GM21529 (cell line): ENCODE data around the gene TRIM66.
A peak's percentile ranks its signal among the peaks of the same experiment; 100 is the strongest.
"Not testable (repeated sequence)": the region's sequence is repeated elsewhere in the genome, so short reads cannot be mapped to it uniquely, and the experiment has no call there.

Experiments used
- ATAC-seq: cut with Tn5 transposase; IDR thresholded peaks from one replicate; pipeline ENCODE4 v1.9.1; 2021; ENCODE audit not compliant: unreplicated experiment

The TRIM66 gene

GRCh38 chr11:8692417-8692816, 10.0 kb upstream of the TRIM66 start:
- no peak for ATAC-seq

- ATAC-seq, result no peak
These were observed 9.1 kb upstream of the TRIM66 start for GRCh38 chr11:8691601-8692000.

GRCh38 chr11:8690374-8691342, 8.2 kb upstream of the TRIM66 start:
- ATAC-seq, result no peak

DNA sequence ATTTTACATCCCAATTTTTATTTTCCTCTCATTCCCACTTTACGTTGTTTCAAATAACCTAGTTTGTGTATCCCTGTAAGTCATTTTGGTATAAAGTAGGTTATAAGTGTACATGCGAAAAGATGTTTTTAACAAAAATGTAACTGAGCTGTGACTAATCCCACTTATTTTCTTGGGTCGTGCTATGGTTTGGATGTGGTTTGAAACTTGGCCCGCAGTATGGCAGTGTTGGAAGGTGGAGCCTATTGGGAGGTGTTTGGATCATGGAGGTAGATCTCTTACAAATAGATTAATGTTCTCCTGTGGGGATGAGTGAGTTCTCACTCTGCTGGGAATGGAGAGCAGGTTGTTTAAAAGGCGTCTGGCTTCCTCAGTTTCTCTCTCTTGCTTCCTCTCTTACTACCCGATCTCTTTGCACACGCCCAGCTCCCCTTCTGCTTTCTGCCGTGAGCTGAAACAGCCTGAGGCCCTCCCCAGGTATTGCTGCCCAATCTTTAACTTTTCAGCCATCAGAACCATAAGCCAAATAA, 7.3 kb upstream of the TRIM66 start:
- no peak for ATAC-seq

- ATAC-seq, result peak; percentile 92
These were observed 6.2 kb upstream of the TRIM66 start for GRCh38 chr11:8688414-8689362.

DNA sequence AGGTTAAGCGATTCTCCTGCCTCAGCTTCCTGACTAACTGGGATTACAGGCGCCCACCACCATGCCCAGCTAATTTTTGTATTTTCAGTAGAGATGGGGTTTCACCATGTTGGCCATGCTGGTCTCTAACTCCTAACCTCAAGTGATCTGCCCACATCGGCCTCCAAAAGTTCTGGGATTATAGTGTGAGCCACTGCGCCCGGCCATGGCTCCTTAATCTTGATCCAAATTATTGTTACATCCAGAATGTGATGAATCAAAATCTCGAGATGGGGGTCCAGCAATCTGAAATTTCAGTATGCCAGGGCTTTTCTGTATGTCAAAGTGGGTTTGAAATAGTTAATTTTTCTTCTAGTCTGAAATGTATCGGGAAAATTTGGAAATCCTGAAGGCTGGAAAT, 3.9 kb upstream of the TRIM66 start:
- ATAC-seq, result no peak

DNA sequence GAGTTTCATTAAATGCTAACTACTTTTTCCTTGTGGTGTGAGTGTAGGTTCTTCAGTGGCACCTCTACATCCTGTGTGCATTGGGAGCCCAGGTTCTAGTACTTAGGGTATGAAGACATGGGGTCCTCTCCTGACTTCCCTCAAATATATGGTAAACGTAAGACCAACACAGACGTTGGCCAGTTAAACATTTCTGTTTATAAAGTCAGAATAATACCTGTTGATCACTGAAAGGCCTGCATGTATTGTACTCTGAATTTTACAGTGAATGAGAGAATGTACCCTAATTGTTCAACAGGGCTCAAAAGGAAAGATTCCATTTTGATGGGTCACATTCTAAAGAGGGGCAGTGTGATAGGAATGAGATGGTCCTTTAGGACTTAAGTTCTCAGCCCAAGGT, 3.4 kb upstream of the TRIM66 start:
- ATAC-seq, result no peak

DNA sequence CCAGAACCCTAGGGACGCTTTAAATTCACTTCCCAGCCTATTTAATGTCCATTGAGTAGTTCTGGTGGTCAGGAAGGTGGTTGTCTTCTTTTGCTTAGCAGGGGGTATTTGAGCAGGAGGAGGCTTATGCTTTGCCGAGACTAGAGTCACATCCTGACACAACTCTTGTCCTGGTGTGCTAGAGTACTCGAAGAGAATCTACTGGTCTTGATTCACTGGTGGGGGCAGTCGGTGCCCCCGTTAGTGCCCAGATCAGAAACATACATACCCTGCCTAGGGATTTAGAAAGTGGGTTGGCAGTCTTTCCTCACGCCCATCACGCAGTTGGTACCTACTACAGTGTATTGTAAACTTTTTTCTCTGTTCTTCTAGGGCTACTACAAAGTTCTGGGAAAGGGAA, 2.8 kb upstream of the TRIM66 start:
- ATAC-seq, result no peak

- no peak for ATAC-seq
These were observed 2.3 kb upstream of the TRIM66 start for GRCh38 chr11:8684600-8685290.

GRCh38 chr11:8683115-8683807, 796 bp upstream of the TRIM66 start:
- no peak for ATAC-seq

DNA sequence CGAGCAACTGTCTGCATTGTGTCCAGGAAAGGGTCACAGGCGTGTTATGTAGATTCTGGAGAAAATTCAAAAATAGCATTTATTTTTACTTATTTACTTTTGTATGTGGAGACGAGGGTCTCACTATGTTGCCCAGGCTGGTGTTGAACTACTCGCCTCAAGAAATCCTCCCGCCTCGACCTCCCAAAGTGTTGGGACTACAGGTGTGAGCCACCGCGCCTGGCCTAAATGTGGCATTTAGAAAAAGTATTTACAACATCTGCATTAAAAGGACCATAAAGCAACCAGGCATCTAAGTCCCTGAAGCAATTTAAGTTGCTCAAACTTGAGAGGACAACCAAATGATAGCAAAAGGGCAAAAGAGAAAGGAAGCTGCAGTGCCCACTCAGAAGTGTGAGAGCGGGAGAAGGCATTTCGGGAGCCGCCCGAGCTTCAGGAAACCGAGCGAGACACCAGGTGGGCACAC, 595 bp downstream of the TRIM66 start:
- ATAC-seq, result no peak

- no peak for ATAC-seq
These were observed 3.5 kb downstream of the TRIM66 start for GRCh38 chr11:8679006-8679405.

DNA sequence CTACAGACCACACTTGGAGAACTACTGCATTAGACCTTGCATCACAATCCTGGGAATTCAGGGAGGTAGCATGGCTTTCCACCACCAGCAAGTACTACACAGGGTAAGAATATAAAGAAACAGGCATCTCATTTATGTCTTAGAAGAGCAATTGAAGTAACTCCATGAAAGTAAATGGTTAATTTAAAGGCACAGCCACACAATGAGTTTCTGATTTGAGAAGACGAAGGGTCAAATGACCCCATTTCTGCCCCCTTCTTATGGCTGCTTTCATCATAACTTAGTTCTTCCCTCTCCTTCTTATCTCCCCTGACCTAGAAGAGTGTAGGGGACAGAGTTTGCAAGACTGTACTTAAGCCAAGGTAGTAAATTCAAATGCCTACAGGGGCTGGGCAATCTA, 6.0 kb downstream of the TRIM66 start:
- ATAC-seq, result no peak

DNA sequence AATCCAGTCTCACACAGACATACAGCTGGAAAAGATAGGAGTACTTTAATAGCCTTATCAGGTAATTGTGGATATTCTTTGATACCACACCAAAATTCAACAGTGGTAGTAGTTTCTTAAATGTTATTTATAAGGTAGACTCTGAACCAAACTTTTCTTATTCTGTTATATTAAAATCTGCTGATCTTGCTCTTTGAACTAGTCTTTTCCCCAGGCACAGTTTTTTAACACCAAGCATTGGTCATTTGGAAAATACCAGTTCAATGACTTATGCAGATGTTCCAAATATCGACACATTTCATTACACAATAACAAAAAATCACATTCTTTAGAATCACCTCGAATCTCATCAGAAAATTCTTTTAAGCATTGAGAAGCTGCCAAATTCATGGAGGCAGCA, 7.6 kb downstream of the TRIM66 start:
- no peak for ATAC-seq

DNA sequence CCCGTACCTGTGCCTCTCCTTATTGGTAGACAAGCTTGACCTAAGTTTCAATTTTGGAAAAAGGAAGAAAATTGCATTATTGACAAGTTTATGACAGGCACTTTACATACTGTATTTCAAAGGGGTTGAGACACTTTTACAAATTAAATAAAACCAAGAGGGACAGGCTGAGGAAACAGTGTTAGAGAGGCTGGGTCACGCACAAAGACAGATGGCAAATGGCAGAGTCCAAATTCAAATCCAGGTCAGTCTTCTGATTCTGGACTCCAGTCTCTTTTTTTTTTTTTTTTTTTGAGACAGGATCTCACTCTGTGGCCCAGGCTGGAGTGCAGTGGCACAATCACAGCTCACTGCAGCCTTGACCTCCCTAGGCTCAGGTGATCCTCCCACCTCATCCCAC, 10.1 kb downstream of the TRIM66 start:
- no peak for ATAC-seq

DNA sequence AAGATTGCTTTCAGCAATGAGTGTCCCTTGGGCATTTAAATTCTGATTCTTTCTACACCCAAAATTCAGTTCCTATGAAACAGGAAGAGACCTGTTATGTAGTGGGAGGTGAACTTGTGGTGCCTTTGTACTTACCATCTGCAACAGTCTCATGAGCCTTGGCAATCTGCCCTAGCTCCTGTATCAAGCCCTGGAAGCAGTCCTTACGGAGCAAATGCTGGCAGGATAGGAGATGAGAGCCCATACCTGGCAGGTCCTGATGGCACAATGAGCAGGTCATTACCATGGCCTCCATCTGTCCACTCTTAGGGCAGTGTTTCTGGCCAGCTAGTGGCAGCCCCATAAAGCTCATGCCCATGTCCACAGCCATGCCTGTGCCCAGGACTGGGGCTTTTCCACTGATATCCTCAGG, 10.8 kb downstream of the TRIM66 start:
- ATAC-seq, result no peak

- no peak for ATAC-seq
These were observed 11.3 kb downstream of the TRIM66 start for GRCh38 chr11:8671193-8671612.

GRCh38 chr11:8670081-8670480, 12.4 kb downstream of the TRIM66 start:
- not testable (repeated sequence) for ATAC-seq

DNA sequence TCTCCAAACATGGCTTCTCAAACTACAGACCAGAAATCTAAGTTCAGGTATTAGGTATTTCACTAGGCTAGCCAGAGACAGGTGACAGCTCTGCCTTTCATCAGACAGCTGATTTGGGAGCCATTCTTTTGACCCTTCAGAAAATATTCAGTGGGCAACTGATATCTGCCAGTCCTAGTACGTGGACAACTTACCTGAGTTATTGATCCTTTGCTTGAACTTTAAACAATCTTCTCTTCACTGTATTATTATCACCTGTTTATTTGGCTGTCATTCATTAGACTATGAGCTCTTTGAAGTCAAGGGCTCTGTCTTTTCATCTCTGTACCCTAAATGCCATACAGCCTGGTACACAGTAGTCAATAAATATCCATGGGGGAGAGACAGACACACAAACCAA, 17.2 kb downstream of the TRIM66 start:
- ATAC-seq, result no peak
